Upper lobe of left lung (tissue), 4 donors: ENCODE data around the gene C9orf72.

ENCODE experiments used
- POLR2AphosphoS5 ChIP-seq, 2 donors: sonication (generic); formaldehyde crosslinking; IDR thresholded peaks; one replicate each; pipeline ENCODE4 v1.5.1; 2017; ENCODE audit warnings: antibody characterized with exemption in 2 of 2
- TF ChIP-seq, protein P1 (sequence below), 6 experiments: fragments of 450-650 bp in 4 of 6; fragments of 200-600 bp in 2 of 6; sonication (generic) in 2 of 6; IDR thresholded peaks; one replicate each; pipeline ENCODE4 v1.5.1; 2016 to 2019; ENCODE audit warnings: antibody characterized with exemption in 6 of 6

DNA sequence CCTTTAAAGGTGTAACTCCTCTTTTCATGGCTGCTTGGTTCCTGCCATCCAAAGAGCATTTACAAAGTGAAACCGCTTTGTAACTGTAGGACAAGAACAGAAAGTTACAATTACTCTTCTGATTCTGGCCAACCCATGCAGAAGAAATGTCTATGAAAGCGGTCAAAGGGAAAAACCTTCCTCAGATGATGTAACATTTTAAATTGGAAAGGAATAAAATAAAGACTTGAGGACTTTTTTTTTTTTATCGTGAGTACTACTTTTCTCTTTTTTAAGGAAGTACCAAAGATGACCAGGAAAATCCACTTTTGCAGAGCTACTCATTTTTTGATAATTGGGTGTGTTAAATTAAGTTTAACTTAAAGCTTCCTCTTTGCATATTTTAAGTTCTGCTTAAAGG is 13.0 kb upstream of the C9orf72 start:
- TF ChIP-seq POLR2AphosphoS5 (IDR thresholded peaks at IDR 0.05), result no peak
- TF ChIP-seq, protein P1, sequence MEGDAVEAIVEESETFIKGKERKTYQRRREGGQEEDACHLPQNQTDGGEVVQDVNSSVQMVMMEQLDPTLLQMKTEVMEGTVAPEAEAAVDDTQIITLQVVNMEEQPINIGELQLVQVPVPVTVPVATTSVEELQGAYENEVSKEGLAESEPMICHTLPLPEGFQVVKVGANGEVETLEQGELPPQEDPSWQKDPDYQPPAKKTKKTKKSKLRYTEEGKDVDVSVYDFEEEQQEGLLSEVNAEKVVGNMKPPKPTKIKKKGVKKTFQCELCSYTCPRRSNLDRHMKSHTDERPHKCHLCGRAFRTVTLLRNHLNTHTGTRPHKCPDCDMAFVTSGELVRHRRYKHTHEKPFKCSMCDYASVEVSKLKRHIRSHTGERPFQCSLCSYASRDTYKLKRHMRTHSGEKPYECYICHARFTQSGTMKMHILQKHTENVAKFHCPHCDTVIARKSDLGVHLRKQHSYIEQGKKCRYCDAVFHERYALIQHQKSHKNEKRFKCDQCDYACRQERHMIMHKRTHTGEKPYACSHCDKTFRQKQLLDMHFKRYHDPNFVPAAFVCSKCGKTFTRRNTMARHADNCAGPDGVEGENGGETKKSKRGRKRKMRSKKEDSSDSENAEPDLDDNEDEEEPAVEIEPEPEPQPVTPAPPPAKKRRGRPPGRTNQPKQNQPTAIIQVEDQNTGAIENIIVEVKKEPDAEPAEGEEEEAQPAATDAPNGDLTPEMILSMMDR (IDR thresholded peaks at IDR 0.05), result no peak
